Stomach (tissue), 9 donors: ENCODE results near the gene WNT9B. TPM values are rescaled to one million over a fixed set of nuclear protein-coding genes. Genes with fewer than 3 reads are reported as not detected.

Experiments
- DNase-seq, 2 donors: peaks; one replicate each; pipeline versions ENCODE4 v3.0.0 to v3.0.0-alpha.2; 2013 to 2019
- H3K27ac ChIP-seq, 5 donors: fragments of 200-600 bp in 4 of 5; sonication (generic) in 4 of 5; one replicate each; pipeline ENCODE4 v1.5.1; 2013 to 2019; ENCODE audit warnings: mild to moderate bottlenecking in 1 of 5, moderate library complexity in 1 of 5
- H3K27me3 ChIP-seq, 3 donors: fragments of 200-600 bp; sonication (generic); one replicate each; pipeline ENCODE4 v1.5.1; 2017 to 2019; ENCODE audit warnings: mixed run types in 1 of 3
- H3K36me3 ChIP-seq, 4 donors: fragments of 200-600 bp; sonication (generic); 1 replicate in 3 of 4; 2 replicates in 1 of 4; pipeline ENCODE4 v1.5.1; 2016 to 2019
- H3K4me1 ChIP-seq, 4 donors: fragments of 200-600 bp; sonication (generic); one replicate each; pipeline ENCODE4 v1.5.1; 2016 to 2019
- H3K4me3 ChIP-seq, 4 donors: fragments of 200-600 bp; sonication (generic) in 3 of 4; one replicate each; pipeline ENCODE4 v1.5.1; 2016 to 2019; ENCODE audit warnings: mild to moderate bottlenecking in 1 of 4
- H3K9me3 ChIP-seq, 4 donors: fragments of 200-600 bp; sonication (generic); one replicate each; pipeline ENCODE4 v1.5.1; 2016 to 2019
- CTCF ChIP-seq, 7 experiments: fragments of 450-650 bp in 4 of 7; fragments of 200-600 bp in 3 of 7; sonication (generic) in 3 of 7; IDR thresholded peaks; one replicate each; pipeline ENCODE4 v1.5.1; 2016 to 2019; ENCODE audit warnings: antibody characterized with exemption in 7 of 7, control low read depth in 2 of 7, mild to moderate bottlenecking in 1 of 7
- EP300 ChIP-seq: sonication (generic); formaldehyde crosslinking; IDR thresholded peaks from one replicate; pipeline ENCODE4 v1.6.1; 2017; ENCODE audit warnings: antibody characterized with exemption
- POLR2A ChIP-seq, 4 donors: fragments of 450-650 bp; IDR thresholded peaks; one replicate each; pipeline ENCODE4 v1.6.1; 2016; ENCODE audit warnings: antibody characterized with exemption in 4 of 4, control low read depth in 2 of 4, mild to moderate bottlenecking in 1 of 4, moderate library complexity in 1 of 4
- POLR2AphosphoS5 ChIP-seq, 3 donors: sonication (generic); formaldehyde crosslinking; IDR thresholded peaks; one replicate each; pipeline ENCODE4 v1.6.1; 2016; ENCODE audit warnings: antibody characterized with exemption in 3 of 3
- WGBS, 5 donors: extraction: QIAGEN DNeasy Blood & Tissue Kit in 3 of 5; methylation state at CpG; one replicate each; pipeline versions ENCODE4 v1.1.5 to v1.1.7; 2013 to 2018; 5-methylcytosine and 5-hydroxymethylcytosine counted together
- intact Hi-C: fragments of 100-400 bp; cut with DNase I; formaldehyde crosslinking; loops from one replicate; pipeline ENCODE4 v1.15.1; 2023; ENCODE audit warnings: low total_unique reads
- polyA plus RNA-seq, 3 donors: library from polyadenylated mRNA; stranded (reverse); fragments of 200-250 nt; gene quantifications; one replicate each; pipeline ENCODE4 v1.2.3, GENCODE V29; 2013
- total RNA-seq, 5 donors: library from RNA; depleted of rRNA; stranded (reverse); fragments of >200 nt; gene quantifications; one replicate each; pipeline versions ENCODE4 v1.1.0 to v1.2.3, GENCODE V29; 2014 to 2016
- donor health status: healthy with polysubstance abuse.
- donor health status: Bipolar disorder and iron deficiency.
- donor health status: healthy.

WNT9B gene
- total and polyA plus RNA-seq, 8 donors: 0.05 TPM; not detected in 7

DNA sequence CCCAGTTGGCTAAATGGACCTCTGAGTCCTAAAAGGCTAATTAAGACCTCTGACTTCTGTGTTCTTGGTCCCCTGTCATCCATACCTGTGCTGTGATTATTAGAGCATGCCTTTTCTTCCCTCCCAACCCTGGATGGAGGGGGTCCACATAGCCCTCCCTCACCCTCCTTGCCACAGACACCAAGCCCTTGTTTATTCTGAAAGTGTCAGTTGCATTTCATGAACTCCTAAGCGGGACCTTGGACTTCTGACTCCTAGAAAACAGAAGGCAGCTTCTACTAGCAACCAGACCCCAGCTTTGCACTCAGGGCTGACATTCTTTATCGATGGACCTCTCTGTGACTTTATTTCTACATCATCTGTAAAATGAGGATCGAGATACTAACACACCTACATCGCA is 38.1 kb downstream of the WNT9B start:
- no peak overlapping the region for H3K4me3 ChIP-seq
- no peak for DNase-seq
- no peak for TF ChIP-seq EP300
- TF ChIP-seq POLR2A (IDR thresholded peaks at IDR 0.05): no peak
- TF ChIP-seq POLR2AphosphoS5 (IDR thresholded peaks at IDR 0.05): no peak
- no peak for TF ChIP-seq CTCF (IDR thresholded peaks at IDR 0.05)
- no peak overlapping the region for H3K27ac ChIP-seq
- intact Hi-C loops: no loop called here
- no peaks in the 10 kb centered on the region for H3K4me1 ChIP-seq
- peaks cover 0 to 80% (median 14%) of the 10 kb centered on the region in 3 donors for H3K27me3 ChIP-seq
- H3K36me3 ChIP-seq: no peaks in the 10 kb centered on the region
- H3K9me3 ChIP-seq: no peaks in the 10 kb centered on the region
- 67 to 78% (median 71%) methylated on average over 4 of the region's 4 CpGs for WGBS, 5 donors

DNA sequence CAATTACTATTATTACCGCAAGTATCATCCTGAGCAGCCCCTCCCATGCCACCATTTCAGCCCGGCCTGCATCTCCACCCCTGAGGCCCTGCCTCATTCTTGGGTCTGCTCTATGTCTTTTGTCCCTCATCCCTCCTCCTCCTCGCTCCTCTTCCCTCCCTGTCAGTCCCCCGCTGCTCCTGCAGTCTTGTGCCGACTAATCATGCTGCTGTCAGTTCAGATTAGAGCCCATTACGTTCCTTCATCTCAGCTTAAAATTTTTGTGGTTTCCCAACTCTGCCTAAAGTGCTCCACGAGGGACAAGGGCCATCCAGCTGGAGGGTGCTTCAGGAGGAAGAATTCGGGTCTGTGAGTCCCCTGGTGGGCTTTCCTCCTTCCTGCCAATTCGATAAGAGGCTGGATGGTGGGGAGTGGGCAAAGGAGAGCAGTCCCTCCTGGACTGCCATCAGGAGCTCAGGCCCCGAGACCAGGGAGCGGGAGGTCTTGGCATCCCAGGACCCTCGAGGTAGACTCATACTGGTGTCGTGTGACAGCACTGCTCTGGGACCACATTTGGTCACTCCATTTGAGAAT is 38.7 kb downstream of the WNT9B start:
- TF ChIP-seq CTCF (IDR thresholded peaks at IDR 0.05): no peak
- TF ChIP-seq POLR2A (IDR thresholded peaks at IDR 0.05): no peak
- TF ChIP-seq EP300: no peak
- TF ChIP-seq POLR2AphosphoS5 (IDR thresholded peaks at IDR 0.05): no peak
- Histone ChIP-seq H3K9me3 (no peaks in the 10 kb centered on the region), H3K4me3 (no peak overlapping the region), H3K27me3 (peaks cover 0 to 80% (median 20%) of the 10 kb centered on the region in 3 donors), H3K4me1 (no peaks in the 10 kb centered on the region), H3K27ac (no peak overlapping the region), H3K36me3 (no peaks in the 10 kb centered on the region)
- 37 to 56% (median 49%) methylated on average over 9 to 13 of the region's 13 CpGs for WGBS, 5 donors
- intact Hi-C loops: no loop called here
- DNase-seq: no peak

DNA sequence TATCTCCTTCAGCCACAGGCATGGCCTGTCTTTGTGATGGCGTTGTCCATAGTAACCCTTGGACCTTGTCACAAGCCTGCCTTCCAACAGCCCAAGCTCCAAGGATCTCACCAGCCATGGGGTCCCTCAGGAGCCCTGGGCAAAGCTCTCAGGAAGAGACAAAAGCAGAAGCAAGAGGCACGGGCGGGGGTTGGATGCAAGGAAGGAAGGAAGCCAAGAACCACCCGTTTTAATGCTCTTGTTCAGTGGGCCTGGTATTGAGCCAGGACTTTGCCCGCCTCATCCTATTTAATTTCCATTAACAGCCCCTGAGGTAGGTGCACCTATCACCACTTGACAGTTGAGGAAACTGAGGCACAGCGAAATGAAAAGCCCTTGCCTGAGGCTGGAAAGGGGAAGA is 39.3 kb downstream of the WNT9B start:
- H3K4me1 ChIP-seq: no peaks in the 10 kb centered on the region
- H3K27me3 ChIP-seq: peaks cover 0 to 80% (median 21%) of the 10 kb centered on the region in 3 donors
- 62 to 77% (median 71%) methylated on average over 6 of the region's 6 CpGs for WGBS, 5 donors
- no peak for DNase-seq
- no peak overlapping the region for H3K4me3 ChIP-seq
- TF ChIP-seq EP300 (no peak), POLR2A (IDR thresholded peaks at IDR 0.05) (no peak), POLR2AphosphoS5 (IDR thresholded peaks at IDR 0.05) (no peak), CTCF (IDR thresholded peaks at IDR 0.05) (no peak)
- no peaks in the 10 kb centered on the region for H3K9me3 ChIP-seq
- intact Hi-C loops: no loop called here
- no peaks in the 10 kb centered on the region for H3K36me3 ChIP-seq
- no peak overlapping the region for H3K27ac ChIP-seq

GRCh38 chr17:46892192-46892703 is 40.9 kb downstream of the WNT9B start:
- no peaks in the 10 kb centered on the region for H3K36me3 ChIP-seq
- intact Hi-C loops: no loop called here
- H3K27ac ChIP-seq: no peak overlapping the region
- no peaks in the 10 kb centered on the region for H3K4me1 ChIP-seq
- 58 to 64% (median 60%) methylated on average over 4 of the region's 4 CpGs for WGBS, 5 donors
- DNase-seq: no peak
- H3K9me3 ChIP-seq: no peaks in the 10 kb centered on the region
- TF ChIP-seq EP300 (no peak), CTCF (IDR thresholded peaks at IDR 0.05) (no peak), POLR2AphosphoS5 (IDR thresholded peaks at IDR 0.05) (no peak), POLR2A (IDR thresholded peaks at IDR 0.05) (no peak)
- peaks cover 0 to 84% (median 19%) of the 10 kb centered on the region in 3 donors for H3K27me3 ChIP-seq
- no peak overlapping the region for H3K4me3 ChIP-seq
